A549 (cell line): ENCODE data around the gene HSDL2.

ENCODE experiments used
- CBX8 ChIP-seq: fragments of 200-600 bp; sonication (generic); IDR thresholded peaks from 2 replicates; pipeline ENCODE4 v1.6.1; 2016
- CHD4 ChIP-seq: fragments of 200-600 bp; sonication (generic); IDR thresholded peaks from 2 replicates; pipeline ENCODE4 v1.6.1; 2016; ENCODE audit warnings: antibody characterized with exemption, mild to moderate bottlenecking, borderline replicate concordance
- EP300 ChIP-seq, 2 experiments: fragments of >200 bp; sonication (Bioruptor Twin); formaldehyde crosslinking; IDR thresholded peaks; 2 replicates in 1 of 2; 3 replicates in 1 of 2; pipeline ENCODE4 v1.6.1; 2016 to 2017
- JUN ChIP-seq, 2 experiments: fragments of >200 bp; sonication (Bioruptor Twin); formaldehyde crosslinking; IDR thresholded peaks; 2 replicates in 1 of 2; 3 replicates in 1 of 2; pipeline ENCODE4 v1.6.1; 2016 to 2017
- NFE2L2 ChIP-seq: fragments of 150-350 bp; conservative IDR thresholded peaks from 2 replicates; pipeline ENCODE4 v1.6.1; 2014; ENCODE audit warnings: low read length
- POLR2A ChIP-seq: IDR thresholded peaks from 2 replicates; pipeline ENCODE4 v1.6.1; 2012; ENCODE audit warnings: mild to moderate bottlenecking, low read length
- TF ChIP-seq, protein P1 (sequence below): fragments of >200 bp; sonication (Bioruptor Twin); formaldehyde crosslinking; IDR thresholded peaks from 3 replicates; pipeline ENCODE4 v1.5.1; 2016
- TF ChIP-seq, protein P2 (sequence below): IDR thresholded peaks from 2 replicates; pipeline ENCODE4 v1.6.1; 2012

DNA sequence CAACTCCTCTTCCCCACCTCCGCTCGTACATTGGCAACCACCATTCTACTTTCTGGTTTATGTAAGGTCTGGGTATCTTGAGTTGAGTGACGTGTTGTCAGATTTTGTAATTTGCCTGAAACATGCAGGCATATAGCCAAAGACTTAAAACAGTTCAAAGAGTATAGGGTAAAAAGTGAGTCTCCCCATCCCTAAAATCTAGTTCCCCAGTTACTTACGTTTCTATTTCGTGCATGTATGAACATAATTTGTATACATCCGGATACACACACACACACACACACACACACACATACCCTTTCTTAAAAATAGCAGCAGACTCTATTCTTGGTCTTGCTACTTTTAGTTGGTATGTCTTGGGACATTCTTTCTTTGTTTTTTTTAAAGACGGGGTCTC lies 915 bp downstream of the HSDL2 start:
- TF ChIP-seq POLR2A, result no peak
- TF ChIP-seq JUN (IDR thresholded peaks at IDR 0.05), result no peak
- TF ChIP-seq NFE2L2, result no peak
- TF ChIP-seq, protein P1, sequence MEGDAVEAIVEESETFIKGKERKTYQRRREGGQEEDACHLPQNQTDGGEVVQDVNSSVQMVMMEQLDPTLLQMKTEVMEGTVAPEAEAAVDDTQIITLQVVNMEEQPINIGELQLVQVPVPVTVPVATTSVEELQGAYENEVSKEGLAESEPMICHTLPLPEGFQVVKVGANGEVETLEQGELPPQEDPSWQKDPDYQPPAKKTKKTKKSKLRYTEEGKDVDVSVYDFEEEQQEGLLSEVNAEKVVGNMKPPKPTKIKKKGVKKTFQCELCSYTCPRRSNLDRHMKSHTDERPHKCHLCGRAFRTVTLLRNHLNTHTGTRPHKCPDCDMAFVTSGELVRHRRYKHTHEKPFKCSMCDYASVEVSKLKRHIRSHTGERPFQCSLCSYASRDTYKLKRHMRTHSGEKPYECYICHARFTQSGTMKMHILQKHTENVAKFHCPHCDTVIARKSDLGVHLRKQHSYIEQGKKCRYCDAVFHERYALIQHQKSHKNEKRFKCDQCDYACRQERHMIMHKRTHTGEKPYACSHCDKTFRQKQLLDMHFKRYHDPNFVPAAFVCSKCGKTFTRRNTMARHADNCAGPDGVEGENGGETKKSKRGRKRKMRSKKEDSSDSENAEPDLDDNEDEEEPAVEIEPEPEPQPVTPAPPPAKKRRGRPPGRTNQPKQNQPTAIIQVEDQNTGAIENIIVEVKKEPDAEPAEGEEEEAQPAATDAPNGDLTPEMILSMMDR, result no peak
- no peak for TF ChIP-seq CHD4
- TF ChIP-seq CBX8, result no peak
- TF ChIP-seq, protein P2, sequence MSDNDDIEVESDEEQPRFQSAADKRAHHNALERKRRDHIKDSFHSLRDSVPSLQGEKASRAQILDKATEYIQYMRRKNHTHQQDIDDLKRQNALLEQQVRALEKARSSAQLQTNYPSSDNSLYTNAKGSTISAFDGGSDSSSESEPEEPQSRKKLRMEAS, result no peak
- no peak for TF ChIP-seq EP300 (IDR thresholded peaks at IDR 0.05)
